ENCODE data around the gene ANGPTL7.
"Not testable (repeated sequence)": the region's sequence is repeated elsewhere in the genome, so short reads cannot be mapped to it uniquely, and the experiment has no call there.

ANGPTL7 gene

DNA sequence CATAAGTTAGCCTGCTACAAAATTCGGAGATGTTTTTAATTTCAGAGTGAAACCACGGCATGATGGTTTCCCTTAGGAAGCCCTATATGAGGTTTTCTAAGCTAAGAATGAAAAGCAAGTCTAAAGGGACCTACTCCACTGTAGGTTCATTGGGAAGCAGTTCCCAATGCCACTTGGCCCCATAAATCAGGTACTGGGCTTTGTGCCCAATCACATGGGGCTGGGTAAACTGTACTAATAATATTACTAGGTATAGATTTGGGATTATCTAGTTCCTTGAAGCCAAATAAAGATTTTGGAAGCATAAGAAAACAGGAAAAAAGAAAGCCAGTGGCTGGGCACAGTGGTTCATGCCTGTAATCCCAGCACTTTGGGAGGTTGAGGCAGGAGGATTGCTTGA lies 19.1 kb upstream of the ANGPTL7 start:
- no peak for DNase-seq

DNA sequence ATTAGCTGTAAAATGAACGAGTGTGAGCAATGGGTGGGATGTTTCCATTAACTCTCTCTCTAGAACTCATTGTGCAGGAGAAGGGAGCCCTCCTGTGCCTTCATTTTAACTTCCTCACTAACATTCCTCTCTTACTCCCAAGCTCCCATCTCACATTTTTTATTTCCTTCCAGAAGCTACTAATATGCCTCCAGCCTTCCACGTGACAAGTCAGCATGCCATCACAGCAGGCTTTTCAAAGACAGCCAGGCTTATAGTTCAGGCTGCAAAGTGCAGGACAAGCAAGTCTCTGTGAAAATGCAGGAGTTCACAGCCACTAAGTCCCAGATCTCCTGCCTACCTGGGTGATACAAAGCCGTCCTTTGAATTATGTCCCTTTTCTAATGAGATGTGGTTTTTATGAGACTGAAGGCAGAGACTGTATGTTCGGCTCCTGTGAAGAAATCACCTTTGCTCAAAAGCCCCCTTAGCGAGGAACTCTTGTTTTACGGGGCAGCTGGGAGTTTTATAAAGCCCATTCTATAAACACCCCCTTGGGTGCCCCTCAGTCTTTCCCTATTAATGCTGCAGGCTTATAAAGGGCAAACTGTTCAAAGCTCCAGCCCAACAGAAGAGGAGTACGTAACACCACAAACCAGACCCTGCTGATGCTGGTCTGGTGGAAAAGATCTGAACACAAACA lies 14.8 kb upstream of the ANGPTL7 start:
- no peak for DNase-seq

DNA sequence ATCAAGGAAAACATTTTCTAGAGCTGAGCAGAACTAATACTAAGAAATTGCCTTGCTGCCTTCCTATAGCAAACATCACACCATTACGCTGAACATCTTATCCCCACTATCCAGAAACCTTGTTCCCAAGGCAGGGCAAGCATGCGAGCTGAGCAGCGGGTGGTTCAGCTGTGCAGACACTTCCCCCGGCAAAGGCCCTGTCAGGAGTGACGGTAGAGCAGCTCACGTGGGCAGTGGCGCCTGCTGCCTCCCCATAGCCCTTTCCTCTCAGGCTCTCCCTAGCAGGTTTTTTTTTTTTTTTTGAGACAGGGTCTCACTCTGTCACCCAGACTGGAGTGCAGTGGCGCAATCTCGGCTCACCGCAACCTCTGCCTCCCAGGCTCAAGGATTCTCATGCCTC lies 13.7 kb upstream of the ANGPTL7 start:
- DNase-seq, result no peak

DNA sequence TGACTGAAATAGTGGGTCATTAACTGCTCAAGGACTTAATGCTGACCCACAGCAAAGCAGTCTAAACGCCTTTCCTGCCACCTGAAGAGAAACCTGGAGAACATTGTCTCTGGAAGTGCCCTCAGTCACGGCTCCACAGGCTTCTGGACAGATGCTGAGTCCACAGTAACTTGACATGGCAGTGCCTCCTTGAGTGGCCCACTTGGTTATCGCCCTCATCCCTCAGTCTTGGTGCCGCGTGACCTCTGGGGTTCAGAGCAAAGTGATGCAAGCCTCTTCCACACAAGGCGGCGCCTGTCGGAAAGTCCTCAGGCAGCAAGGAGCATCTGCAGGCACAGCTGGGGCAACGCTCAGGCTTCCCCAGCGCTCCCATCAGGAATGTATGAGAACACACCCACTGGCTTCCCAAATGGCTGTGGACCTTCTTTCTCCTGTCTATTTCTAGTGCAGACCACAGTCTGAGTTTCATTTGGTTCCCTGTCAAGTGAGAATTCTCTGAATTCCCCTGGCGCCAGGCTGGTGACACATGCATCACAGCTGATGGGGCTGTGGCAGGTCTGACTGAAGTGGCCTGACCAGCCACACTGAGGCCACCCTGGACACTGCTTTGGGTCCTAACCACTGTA lies 13.0 kb upstream of the ANGPTL7 start:
- DNase-seq, result no peak

DNA sequence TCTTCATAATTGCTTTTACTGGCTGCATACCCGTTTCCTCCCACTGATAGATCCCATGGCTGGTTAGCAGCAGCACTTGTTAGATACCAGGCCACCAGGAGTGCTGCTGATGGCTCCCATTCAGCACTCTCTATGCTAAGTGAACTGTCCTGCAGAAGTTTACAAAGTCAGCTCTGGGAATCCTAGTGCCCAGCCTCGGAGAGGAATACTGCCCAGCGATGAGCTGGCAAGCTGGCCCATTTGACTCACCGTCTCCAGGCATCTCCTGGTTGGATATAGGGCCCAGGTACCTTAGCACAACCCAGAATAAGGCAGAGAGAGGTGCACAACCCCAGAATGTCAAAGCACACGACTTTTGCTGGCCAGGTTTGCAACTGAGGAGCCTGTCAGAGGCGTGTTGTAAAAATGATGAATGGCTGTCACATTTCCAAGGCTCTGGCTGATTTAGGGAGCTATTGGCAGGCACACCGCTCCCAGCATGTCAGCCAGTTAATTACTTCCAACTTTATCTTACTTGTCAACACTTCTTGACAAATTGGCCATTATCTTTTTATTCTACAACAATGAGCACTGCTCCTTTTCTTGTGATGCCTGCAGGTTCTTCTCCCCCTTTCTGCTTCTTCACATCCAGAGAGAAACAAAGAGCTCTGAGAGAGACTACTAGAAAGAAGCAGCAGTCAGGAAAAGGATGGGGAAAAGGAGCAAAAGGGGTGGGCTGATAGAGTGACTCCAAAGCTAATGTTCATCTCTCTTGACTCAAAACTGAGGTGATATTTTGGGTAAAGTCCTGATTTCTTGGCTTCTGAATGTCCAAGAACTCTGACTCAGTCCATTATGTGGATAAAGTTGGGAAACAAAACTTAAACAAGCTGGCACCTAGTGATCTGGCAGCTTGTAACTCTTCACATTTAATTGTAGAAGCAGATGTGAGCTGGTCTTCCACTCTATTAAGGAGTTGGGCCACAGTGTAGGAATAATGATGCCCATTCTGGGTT lies 10.8 kb upstream of the ANGPTL7 start:
- no peak for DNase-seq

DNA sequence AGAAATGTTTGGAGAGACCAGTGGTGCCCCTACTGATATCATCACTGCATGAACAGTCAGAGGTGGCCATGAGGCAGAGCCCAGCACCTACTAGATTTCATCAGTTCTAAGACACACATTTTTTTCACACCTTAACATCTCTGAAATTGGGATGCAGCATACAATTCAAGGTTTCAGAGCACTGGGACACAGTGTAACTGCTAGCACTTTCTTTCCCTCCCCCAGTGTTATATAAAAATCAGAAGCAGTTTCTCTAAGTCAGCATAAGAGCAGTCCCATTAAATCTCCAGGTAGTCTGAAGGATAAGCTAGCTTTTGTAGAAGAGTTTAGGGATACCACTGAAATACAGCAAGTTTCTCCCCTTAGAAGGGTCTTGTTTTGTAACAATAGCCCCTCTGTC lies 10.0 kb upstream of the ANGPTL7 start:
- no peak for DNase-seq

DNA sequence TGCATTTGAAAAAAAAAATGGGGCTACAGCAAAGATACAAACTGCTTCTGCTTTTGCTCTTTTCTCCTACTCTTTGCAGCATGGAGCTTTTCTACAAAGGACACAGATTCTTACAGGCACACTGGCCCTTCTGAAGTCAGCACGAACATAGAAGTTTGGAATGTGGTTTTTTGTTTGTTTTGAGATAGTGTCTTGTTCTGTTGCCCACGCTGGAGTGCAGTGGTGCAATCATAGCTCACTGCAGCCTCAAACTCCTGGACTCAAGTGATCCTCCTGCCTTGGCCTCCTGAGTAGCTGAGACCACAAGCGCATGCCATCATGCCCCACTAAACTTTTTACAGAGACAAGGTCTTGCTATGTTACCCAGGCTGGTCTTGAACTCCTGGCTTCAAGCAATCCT lies 9.4 kb upstream of the ANGPTL7 start:
- DNase-seq, result not testable (repeated sequence)

DNA sequence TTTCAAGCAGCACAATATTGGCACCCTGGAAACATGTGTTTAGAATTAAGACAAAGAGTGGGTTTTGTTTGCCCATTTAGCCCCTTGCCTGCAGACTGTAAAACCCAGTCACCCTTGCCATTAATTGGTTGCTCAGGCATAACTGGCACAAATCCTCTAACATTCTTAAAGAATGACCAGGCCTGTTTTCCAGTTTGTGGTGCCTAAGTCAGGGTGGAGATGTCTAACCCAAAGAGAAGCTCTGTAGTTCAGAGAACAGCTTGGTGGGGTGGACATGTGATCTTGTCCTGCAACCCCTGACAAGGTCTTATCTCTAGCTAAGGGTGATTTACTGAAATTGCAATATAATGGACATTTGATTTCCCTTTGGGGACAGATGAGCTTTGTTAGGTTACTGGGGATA lies 8.8 kb upstream of the ANGPTL7 start:
- no peak for DNase-seq

DNA sequence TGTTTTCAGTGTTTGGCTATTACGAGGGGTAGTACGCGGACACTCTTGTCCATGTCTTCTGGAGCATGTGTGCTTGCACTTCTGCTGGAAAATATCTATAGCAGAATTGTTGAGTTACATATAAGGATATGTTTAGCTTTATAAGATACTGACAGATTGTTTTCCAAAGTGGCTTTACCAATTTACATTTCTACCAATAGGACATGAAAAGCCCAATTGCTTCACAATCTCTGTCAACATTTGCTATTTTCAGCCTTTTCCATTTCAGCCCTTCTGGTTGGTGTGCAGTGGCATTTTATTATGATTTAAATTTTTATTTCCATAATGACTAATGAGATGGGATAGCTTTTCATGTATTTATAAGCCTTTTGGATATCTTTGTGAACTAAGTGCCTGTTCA lies 6.3 kb upstream of the ANGPTL7 start:
- no peak for DNase-seq

DNA sequence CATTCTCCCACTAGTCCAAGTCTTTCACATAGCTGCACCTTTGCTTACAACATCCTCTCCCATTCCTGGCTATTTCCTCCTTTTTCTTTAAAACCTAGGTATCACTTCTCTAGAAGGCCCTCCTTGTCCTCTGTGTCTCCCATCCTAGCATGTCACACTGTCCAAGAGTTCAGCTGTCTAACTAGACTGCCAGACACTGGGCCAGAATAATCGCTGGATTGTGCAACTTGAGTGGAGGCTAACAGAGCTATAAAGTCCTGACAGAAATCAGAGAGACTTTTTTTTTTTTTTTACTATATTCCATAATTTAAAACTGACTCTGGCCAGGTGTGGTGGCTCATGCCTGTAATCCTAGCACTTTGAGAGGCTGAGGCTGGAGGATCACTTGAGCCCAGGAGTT lies 4.2 kb upstream of the ANGPTL7 start:
- DNase-seq, result no peak

DNA sequence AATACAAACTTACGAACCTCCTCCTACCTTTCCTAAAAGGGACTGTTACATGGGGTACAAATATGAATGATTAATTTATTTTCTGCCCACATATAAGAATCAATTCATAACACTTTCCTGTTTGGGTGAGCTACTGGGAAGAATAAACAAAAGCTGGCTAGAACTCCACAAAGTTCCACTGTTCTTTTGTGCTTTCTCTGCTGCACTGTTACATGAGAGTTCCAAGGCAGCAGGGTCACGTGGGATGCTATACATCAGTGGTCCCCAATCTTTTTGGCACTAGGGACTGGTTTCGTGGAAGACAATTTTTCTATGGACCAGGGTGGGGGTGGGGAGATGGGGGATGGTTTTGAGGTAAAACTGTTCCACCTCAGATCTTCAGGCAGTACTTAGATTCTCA lies 2.2 kb upstream of the ANGPTL7 start:
- DNase-seq, result no peak

DNA sequence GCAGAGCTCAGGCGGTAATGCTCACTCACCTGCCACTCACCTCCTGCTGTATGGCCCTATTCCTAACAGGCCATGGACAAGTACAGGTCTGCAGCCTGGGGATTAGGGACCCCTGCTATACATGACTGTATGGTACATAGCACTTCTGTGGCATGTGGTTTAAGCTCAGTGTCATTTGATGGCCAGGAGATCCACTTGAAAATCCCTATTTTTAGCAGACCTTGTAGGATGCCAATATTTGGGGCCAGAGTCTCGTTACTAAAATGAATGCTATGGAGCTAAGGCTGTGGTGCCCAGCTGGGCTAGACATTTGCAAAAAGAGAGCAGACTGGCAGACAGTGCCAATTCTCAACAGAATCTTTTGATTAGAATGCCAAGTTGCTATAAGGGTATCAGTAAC lies 1.7 kb upstream of the ANGPTL7 start:
- no peak for DNase-seq

DNA sequence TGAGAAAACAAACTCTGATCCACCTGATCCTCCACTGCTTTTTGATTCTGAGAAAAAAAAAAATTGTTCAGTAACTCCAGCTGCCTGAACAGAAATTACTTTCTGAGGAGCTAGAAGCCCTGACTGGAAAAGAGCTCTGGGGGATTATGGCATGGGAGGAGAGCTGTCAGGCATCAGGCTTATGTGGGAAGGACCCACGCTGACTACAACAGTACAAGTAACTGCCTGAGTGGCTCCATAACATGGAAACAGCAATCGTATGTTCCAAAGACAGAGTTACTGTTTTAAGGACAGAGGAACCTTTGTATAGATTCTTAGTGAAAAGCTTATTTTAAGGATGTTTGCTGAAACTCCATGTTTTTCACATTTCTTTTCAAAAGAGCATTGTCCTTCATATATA lies 1.2 kb upstream of the ANGPTL7 start:
- no peak for DNase-seq

DNA sequence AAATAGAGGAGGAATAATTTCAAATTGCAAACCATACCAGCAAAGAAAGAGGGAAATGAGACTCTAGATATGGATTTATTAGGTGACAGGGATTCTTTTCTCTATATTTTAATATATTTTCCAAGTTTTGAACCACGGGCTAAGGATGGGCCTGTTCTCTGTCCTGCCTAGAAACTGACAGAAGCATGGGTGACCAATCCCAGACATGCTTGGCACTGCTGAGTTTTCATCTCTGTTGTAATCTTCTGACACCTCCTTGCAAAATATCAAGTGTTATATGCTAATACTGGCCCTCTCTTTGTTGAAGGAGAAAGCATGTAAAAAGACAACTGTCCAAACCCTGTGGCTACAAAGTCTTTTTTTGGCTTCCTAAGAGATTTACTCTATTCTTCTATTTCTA lies 774 bp upstream of the ANGPTL7 start:
- no peak for DNase-seq

DNA sequence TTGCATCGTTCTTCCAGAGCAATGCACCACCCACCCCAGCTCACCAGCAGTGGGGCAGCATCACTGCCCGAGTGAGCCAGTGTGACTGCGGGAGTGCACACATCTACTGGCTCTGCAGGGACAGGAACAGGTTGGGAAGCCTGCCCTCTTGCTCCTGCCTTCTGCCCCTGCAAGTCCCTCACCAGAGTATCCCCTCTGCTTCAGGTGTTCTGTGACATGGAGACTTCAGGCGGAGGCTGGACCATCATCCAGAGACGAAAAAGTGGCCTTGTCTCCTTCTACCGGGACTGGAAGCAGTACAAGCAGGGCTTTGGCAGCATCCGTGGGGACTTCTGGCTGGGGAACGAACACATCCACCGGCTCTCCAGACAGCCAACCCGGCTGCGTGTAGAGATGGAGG lies 4.2 kb downstream of the ANGPTL7 start:
- no peak for DNase-seq

DNA sequence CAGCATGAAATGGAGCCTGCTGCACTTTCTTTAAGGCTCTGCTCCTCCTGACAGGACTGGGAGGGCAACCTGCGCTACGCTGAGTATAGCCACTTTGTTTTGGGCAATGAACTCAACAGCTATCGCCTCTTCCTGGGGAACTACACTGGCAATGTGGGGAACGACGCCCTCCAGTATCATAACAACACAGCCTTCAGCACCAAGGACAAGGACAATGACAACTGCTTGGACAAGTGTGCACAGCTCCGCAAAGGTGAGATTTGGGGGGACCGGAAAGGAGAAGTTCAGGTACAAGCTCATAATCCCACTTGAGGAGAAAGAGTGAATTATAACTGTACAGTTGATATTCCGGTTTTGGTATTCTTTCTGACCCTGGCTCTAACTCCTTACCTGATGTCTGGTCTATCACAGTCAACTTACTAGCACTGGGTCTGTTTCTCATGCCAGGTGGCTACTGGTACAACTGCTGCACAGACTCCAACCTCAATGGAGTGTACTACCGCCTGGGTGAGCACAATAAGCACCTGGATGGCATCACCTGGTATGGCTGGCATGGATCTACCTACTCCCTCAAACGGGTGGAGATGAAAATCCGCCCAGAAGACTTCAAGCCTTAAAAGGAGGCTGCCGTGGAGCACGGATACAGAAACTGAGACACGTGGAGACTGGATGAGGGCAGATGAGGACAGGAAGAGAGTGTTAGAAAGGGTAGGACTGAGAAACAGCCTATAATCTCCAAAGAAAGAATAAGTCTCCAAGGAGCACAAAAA lies 5.4 kb downstream of the ANGPTL7 start:
- DNase-seq, result no peak

DNA sequence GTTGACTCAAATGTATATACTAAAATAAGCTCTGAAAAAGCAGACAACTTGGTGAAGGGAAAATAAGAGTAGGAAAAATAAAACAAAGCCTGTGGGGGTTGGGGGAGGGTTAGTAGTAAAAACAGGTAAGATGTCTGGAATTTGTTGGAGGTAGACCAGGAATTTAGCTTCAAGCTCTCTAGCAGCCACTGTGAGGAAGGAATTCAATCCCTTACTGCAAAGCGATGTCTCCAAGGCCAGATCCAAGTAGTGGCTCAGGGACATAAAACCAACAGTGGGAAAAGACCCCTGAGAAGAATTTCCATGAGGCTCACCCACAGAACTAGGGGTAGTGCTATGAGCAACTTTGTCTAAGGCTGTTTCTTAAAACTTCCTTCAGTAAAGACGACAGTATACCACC lies 7.8 kb downstream of the ANGPTL7 start:
- no peak for DNase-seq

DNA sequence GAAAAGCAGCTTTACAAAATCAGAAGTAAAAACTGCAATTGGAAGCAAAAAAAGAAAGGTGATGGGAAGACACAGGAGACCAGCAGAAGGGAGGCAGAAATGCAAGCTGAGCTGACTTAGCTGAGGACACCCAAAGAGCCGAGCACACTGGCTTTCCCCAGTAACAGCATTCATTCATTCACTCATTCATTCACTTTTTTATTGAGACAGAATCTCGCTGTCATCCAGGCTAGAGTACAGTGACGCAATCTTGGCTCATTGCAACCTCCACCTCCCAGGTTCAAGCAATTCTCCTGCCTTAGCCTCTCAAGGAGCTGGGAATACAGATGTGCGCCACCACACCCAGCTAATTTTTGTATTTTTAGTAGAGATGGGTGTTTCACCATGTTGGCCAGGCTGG lies 8.2 kb downstream of the ANGPTL7 start:
- no peak for DNase-seq

DNA sequence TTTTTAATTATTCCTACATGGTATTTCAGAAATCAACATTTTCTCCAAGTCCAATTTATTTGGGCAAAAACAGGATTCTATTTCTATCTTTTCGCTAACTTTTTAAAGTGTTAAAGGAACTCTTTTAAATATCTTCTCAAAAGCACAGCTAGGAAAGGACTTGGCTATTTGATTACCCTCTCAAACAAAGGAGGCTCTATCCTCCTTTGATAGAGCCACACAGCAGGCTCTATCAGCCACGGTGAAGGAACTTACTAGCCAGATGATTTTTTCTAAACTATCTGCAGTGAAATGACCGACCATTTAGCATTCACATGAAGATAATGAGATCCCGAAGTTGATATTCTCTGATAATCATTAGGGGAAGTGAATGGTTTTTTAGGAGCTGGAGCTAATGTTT lies 9.1 kb downstream of the ANGPTL7 start:
- no peak for DNase-seq

DNA sequence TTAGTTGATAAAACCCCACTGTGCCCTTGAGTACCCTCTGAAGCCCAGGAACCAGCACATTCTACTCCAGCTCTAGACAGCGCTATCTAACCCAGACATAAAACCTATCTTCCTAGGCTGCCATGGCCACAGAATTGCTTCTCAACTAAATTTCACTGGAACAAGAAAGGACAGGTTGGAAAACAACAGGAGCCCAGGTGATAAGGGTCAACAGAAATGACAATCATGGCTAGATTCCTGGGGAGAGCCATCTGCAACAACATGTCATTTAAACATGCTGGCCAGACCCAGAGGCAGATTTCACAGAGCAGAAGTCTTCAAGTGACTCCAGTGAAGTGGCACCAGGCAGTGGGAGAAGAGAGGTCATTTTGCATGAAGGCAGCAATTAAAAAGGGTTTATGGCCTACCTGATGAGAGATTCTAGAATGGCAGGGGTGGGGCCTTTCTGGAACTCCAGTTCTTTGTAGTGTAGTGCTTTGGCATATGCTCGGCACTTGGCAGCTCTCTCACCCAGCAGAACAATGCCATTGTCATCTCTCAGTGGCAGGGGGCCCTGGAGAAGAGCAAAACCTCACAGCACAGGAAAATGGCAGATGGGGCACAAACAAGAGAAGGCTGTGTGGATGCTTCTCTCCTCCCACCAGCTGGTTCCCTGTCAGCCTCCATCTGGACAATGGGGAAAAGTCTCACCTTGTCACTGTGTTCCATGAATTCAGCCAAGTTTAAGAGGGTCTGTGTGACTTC lies 9.9 kb downstream of the ANGPTL7 start:
- DNase-seq, result no peak

DNA sequence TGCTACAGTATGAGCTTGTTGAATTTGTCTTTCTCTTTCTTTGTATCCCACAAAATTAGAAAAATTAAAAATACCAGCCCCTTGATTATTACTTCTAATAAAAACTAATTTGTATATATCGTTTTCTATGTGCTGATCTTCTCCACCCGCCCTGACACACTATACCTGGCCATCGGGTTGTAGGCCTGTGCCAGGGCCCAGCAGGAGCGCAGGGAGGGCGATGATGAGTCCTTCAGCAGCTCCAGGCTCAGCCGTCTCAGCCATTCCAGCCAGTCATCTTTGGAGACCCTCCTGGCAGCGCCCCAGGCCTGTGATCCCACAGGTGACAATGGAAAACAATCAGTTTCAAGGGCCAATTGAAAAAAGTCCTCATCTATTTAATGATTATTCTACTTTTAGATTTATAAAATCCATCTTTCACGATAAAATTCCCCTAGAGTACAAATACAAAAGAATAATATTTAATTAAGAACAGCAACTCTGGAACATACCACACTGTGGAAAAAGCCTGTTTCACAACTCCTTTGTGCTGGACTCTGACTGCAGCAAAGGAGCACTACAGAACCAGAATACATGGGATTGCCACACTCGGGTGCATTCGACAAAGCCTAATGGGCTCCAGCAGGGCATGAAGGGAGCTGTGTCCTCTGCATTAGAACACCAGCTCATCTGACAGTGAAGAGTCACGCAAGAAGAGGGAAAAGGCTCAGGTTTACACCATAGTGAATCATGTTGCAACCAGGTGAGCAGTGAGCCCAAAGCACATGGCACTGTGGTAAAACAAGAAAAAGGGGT lies 15.4 kb downstream of the ANGPTL7 start:
- no peak for DNase-seq
